Parathyroid adenoma (tissue), 2 donors: ENCODE measurements around the gene ULK3.
A peak's percentile ranks its signal among the peaks of the same experiment; 100 is the strongest.

ENCODE experiments used
- H2AFZ ChIP-seq: fragments of 300-600 bp; sonication (generic); one replicate; pipeline ENCODE4 v1.7.0; 2017; ENCODE audit warnings: antibody characterized with exemption, mild to moderate bottlenecking
- H3K27ac ChIP-seq: fragments of 300-600 bp; sonication (generic); one replicate; pipeline ENCODE4 v1.7.0; 2017
- H3K27me3 ChIP-seq: fragments of 300-600 bp; sonication (generic); one replicate; pipeline ENCODE4 v1.7.0; 2017; ENCODE audit warnings: low read length; ENCODE audit not compliant: control insufficient read depth, insufficient read depth
- H3K36me3 ChIP-seq: fragments of 300-600 bp; sonication (generic); one replicate; pipeline ENCODE4 v1.7.0; 2017; ENCODE audit warnings: low read length; ENCODE audit not compliant: control insufficient read depth, insufficient read depth
- H3K4me1 ChIP-seq: fragments of 300-600 bp; sonication (generic); one replicate; pipeline ENCODE4 v1.7.0; 2017; ENCODE audit warnings: control low read depth
- H3K4me2 ChIP-seq: fragments of 300-600 bp; sonication (generic); one replicate; pipeline ENCODE4 v1.7.0; 2017; ENCODE audit warnings: low read length
- H3K4me3 ChIP-seq: fragments of 300-600 bp; sonication (generic); one replicate; pipeline ENCODE4 v1.7.0; 2017; ENCODE audit warnings: low read depth, low read length
- H3K79me2 ChIP-seq: fragments of 300-600 bp; sonication (generic); one replicate; pipeline ENCODE4 v1.7.0; 2017; ENCODE audit warnings: control low read depth
- H3K9ac ChIP-seq: fragments of 300-600 bp; sonication (generic); one replicate; pipeline ENCODE4 v1.7.0; 2017; ENCODE audit warnings: mild to moderate bottlenecking
- H3K9me3 ChIP-seq: fragments of 300-600 bp; sonication (generic); one replicate; pipeline ENCODE4 v1.7.0; 2017; ENCODE audit warnings: low read length; ENCODE audit not compliant: control insufficient read depth
- TF ChIP-seq, protein P1 (sequence below): fragments of 300-600 bp; sonication (generic); IDR thresholded peaks from one replicate; pipeline ENCODE4 v1.7.0; 2017; ENCODE audit warnings: antibody characterized with exemption, mild to moderate bottlenecking
- donor health status: primary hyperparathyroidism.

The ULK3 gene

DNA sequence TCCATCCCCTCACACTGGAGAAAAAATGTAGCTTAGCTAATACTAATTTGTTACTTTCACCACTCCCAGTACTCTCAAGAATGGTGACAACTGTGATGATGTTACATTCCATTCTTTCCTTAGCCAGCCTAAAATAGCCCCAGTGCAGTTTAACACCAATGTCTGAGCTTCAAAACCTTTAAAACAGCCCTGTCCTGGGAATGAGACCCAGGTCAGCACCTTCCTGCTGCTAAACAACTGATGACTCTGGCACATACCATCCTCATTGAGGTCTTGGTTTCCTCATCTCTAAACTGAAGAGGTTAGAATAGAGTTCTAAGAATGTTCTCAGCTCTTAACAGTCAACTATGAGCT, 26.4 kb upstream of the ULK3 start:
- Histone ChIP-seq H3K27ac (peak overlapping the region; percentile 80), H2AFZ (no peak overlapping the region), H3K36me3 (no peaks in the 10 kb centered on the region), H3K79me2 (peaks cover 35% of the 10 kb centered on the region), H3K9ac (no peak overlapping the region), H3K27me3 (no peaks in the 10 kb centered on the region), H3K4me1 (peaks cover 24% of the 10 kb centered on the region), H3K4me3 (peak overlapping the region; percentile 45), H3K9me3 (no peaks in the 10 kb centered on the region), H3K4me2 (peak overlapping the region; percentile 69)
- TF ChIP-seq, protein P1, sequence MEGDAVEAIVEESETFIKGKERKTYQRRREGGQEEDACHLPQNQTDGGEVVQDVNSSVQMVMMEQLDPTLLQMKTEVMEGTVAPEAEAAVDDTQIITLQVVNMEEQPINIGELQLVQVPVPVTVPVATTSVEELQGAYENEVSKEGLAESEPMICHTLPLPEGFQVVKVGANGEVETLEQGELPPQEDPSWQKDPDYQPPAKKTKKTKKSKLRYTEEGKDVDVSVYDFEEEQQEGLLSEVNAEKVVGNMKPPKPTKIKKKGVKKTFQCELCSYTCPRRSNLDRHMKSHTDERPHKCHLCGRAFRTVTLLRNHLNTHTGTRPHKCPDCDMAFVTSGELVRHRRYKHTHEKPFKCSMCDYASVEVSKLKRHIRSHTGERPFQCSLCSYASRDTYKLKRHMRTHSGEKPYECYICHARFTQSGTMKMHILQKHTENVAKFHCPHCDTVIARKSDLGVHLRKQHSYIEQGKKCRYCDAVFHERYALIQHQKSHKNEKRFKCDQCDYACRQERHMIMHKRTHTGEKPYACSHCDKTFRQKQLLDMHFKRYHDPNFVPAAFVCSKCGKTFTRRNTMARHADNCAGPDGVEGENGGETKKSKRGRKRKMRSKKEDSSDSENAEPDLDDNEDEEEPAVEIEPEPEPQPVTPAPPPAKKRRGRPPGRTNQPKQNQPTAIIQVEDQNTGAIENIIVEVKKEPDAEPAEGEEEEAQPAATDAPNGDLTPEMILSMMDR = no peak

DNA sequence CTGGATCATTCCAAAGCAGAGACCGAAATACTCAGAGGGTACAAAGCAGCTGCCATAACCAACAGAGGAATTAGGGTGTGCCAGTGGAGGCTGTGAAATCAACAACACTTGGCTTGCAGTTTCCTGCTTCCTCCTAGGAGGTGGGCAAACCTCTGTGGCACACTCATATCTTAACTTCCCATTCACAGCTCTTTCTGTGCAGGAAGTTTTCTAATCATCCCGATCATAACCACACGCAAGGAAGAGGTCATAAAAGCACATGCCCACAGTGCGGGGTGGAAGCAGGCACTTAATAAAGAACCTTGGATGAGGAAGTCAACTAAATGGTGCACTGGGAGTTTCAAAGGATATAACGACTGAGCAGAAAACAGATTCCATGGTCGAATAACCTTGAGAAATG, 25.1 kb upstream of the ULK3 start:
- Histone ChIP-seq H3K36me3 (no peaks in the 10 kb centered on the region), H3K4me3 (peak overlapping the region; percentile 5), H3K4me2 (peak overlapping the region; percentile 10), H3K27me3 (no peaks in the 10 kb centered on the region), H3K9me3 (no peaks in the 10 kb centered on the region), H3K4me1 (peaks cover 24% of the 10 kb centered on the region), H3K9ac (no peak overlapping the region), H2AFZ (no peak overlapping the region), H3K27ac (peak overlapping the region; percentile 80), H3K79me2 (peaks cover 40% of the 10 kb centered on the region)
- TF ChIP-seq, protein P1 = no peak

DNA sequence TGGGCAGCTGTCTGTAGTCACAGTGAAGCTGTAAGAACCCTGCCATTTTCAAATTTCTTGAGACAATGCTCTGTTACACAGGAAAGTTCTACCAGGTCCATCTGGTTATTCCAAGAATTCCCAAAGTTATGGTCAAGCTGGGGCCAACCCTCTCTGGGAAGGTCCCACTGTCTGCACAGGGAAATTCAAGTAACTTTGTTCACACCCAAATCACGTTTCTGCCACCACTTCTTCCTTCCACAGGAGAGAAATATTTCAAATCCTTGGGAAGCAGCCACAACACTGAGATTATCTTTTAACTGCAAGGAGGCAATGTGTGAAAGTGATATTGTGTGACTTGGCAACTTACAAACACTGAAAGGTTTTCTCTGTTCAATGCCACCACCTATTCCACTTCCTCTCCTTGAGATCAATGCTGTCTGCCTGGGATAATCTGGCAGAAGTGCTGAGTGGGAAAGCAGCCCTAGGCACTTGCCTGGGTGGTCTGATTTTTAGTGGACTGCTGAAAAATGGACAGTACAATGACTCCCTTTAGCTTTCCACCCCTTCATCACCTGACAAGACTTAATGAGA, 24.6 kb upstream of the ULK3 start:
- Histone ChIP-seq H3K4me3 (no peak overlapping the region), H2AFZ (no peak overlapping the region), H3K4me2 (no peak overlapping the region), H3K79me2 (peaks cover 38% of the 10 kb centered on the region), H3K9ac (no peak overlapping the region), H3K36me3 (no peaks in the 10 kb centered on the region), H3K4me1 (peaks cover 24% of the 10 kb centered on the region), H3K27ac (no peak overlapping the region), H3K27me3 (no peaks in the 10 kb centered on the region), H3K9me3 (no peaks in the 10 kb centered on the region)
- TF ChIP-seq, protein P1 = no peak

DNA sequence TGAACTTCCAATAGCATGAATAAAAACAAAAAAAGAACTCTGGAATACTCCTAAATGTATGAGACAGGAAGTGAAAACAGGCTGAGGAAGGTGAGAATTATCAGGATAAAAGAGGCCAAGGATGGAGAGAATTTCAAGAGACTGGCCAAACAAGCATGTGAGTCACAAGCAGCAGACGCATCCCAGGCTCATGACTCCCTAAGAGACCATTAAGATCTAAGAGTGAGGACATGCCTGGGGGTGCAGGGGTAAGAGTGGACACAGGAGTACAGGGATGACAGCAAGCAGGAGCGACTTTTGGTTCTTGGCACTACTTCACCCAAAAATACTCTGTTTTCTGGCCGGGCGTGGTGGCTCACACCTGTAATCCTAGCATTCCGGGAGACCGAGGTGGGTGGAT, 23.1 kb upstream of the ULK3 start:
- H3K79me2 ChIP-seq = peaks cover 33% of the 10 kb centered on the region
- H2AFZ ChIP-seq = no peak overlapping the region
- H3K4me3 ChIP-seq = no peak overlapping the region
- H3K4me1 ChIP-seq = peaks cover 16% of the 10 kb centered on the region
- no peaks in the 10 kb centered on the region for H3K36me3 ChIP-seq
- no peak overlapping the region for H3K4me2 ChIP-seq
- TF ChIP-seq, protein P1 = no peak
- no peaks in the 10 kb centered on the region for H3K27me3 ChIP-seq
- H3K27ac ChIP-seq = no peak overlapping the region
- no peaks in the 10 kb centered on the region for H3K9me3 ChIP-seq
- no peak overlapping the region for H3K9ac ChIP-seq

DNA sequence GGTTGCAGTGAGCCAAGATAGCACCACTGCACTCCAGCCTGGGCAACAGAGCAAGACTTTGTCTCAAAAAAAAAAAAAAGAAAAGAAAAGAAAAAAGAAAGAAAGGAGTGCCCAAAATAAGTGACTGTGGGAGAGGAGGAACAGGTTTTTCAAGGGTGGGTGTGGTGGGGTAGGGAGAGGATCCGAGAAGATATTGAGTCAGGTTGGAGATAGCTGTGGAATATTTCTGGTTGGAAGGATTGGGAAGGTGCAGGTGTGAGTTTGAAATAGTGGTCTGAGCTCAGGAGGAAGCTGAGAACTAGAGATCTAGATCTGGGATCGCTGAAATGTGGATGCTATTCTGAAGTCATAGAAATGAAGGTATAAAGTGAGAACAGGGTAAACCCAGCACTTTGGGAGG, 22.4 kb upstream of the ULK3 start:
- H3K4me1 ChIP-seq = peaks cover 14% of the 10 kb centered on the region

More for the DNA sequence above, 22.4 kb upstream of the ULK3 start:
- no peak overlapping the region for H3K27ac ChIP-seq
- no peak overlapping the region for H3K9ac ChIP-seq
- no peak overlapping the region for H3K4me2 ChIP-seq
- H3K27me3 ChIP-seq = no peaks in the 10 kb centered on the region
- peaks cover 33% of the 10 kb centered on the region for H3K79me2 ChIP-seq
- H3K36me3 ChIP-seq = no peaks in the 10 kb centered on the region
- no peak overlapping the region for H2AFZ ChIP-seq
- TF ChIP-seq, protein P1 = no peak
- no peak overlapping the region for H3K4me3 ChIP-seq
- H3K9me3 ChIP-seq = no peaks in the 10 kb centered on the region
